ENCODE data around the gene F3.
"Not testable (repeated sequence)": the region's sequence is repeated elsewhere in the genome, so short reads cannot be mapped to it uniquely, and the experiment has no call there.

The F3 gene

DNA sequence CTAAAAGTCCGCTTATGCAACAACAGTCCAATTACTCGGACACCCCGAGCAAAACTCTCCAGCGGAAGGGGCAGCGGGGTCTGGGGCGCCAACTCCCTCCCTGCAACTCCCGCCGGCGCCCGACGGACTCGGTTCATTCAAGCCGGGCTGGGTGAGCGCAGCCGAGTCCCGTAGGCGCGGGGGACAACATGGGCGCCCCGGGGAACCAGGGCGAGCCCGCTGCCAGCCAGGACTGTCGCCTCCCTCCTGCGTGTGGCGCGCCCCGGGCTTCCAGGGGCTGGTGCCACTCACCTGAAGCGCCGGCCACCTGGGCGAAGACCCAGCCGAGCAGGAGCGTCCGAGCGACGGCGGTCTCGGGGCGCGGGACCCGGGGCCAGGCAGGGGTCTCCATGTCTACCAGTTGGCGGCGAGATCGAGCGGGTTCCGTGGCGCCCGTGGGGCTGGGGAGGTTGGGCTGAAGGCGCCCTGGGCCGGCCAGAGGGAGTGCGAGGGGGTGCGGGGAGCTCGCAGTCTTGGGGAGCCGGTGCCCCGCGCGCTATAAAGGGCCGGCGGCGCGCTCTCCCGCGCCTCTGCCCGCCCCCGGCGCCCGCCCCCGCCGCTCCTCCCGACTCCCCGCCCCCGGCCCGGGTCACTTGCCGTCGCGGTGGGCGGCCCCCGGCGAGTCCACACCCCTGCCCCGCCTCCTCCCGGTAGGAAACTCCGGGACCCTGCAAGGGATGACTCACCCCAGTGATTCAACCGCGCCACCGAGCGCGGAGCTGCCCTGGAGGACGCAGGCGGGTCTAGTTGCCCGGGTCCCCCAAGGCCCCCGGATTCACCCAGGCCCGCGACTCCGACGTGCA is at the start of gene F3:
Gene F3 (minus strand): TSS at position 514 of the 842 bp plus-strand sequence. CDS start 123 bp downstream, at position 391.
- peak; percentile 83 to 88 for DNase-seq

DNA sequence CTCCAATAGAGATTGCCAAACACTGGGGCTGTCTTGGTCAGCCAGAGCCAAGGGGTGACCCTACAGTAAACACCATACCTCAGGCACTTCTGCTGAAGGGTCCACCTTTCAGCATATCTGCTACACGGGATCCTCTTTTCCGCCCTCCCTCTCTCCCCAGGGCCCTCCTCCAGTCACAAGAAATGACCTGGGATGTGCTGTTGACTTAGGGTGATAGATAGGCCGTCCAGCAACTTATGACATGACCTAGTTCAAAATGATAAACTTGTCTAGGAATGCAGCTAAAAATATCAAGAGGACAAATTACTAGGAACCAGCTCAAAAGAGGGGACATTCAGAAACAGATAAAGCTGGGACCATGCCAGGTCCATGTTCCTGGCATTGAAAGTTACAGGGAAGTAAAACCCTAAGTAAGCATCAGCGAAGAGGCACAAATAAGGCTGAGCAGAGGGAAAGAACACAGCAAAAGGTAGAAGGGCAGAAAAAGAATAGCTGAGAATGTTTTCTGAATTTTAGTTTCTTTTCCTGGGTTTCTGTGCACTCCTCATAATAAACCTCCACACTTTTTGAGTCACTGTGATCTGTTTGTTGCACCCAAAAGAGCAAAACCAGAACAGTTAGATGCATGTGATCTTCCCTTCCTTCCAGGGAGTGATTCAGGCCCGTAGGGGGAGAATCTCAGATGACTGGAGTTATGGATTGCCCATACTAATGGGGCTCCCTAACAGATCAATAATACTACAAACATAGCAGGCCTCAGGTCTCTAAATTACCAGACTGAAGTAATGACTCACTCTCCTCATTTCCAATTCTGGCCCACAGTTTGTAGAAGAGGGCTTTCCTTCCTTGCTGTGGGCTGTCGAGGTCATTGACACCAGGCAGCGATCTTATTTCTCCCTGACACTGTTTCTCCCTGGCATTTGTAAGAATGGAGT is 48.9 kb upstream of the F3 start:
- DNase-seq, result no peak

DNA sequence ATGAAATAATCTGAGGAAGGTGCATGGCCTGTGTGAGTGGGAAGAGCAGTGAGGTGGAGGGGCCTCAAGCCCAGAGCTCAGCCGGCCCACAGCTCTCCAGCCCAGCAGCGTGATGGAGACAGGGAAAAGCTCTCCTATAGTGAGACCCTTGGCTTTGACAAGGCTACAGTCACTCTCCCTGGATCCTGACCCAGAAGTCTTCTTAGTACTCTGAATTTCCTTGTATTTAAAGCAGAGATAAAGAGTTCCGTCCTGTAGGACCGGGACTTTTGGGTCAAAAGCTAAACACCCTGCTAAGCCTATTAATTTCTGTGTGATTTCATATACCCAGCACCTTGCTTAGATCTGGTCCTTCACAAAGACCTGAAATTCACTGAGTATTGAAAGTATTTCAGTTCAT is 48.2 kb upstream of the F3 start:
- no peak for DNase-seq

DNA sequence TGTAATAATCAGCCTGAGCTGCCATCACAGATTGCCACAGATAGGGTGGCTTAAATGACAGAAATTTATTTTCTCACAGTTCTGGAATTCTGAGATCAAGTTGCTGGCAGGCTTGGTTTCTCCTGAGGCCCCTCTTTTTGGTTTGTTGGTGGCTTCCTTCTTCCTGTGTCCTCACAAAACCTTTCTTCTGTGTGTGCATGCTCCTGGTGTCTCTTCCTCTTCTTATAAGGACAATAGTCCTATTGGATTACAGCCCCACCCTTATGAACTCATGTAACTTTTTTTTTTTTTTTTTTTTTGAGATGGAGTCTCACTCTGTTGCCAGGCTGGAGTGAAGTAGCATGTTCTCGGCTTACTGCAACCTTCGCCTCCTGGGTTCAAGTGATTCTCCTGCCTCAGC is 41.0 kb upstream of the F3 start:
- no peak for DNase-seq

DNA sequence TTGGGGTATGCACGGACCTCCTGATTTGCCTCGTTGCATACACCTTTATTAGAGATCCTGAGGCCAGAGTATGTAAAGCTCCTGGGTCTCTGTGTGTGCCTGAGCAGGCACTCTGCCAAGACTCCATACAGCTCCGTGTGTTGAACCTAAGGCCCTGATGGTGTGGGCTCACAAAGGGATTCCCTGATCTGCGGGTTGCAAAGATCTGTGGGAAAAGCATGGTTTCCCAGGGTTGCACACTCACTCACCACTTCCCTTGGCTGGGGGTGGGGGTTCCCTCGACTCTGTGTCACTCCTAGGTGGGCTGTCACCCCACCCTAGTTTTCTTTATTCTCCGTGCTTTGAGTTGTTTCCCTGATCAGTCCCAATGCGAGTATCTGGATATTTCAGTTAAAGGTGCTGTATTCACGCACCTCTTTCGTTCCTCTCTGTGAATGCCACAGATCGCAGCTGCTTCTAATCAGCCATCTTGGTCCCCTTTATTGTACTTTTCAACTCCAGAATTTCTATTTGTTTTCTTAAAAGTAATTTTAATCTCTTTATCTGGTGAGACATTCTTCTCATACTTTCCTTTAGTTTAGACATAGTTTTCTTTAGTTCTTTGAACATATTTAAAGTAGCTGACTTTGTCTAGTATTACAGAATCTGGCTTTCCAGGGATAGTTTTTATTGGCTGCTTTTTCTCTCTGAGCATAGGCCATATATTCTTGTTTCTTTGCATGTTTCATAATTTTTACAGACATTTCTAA is 39.0 kb upstream of the F3 start:
- DNase-seq, result no peak

DNA sequence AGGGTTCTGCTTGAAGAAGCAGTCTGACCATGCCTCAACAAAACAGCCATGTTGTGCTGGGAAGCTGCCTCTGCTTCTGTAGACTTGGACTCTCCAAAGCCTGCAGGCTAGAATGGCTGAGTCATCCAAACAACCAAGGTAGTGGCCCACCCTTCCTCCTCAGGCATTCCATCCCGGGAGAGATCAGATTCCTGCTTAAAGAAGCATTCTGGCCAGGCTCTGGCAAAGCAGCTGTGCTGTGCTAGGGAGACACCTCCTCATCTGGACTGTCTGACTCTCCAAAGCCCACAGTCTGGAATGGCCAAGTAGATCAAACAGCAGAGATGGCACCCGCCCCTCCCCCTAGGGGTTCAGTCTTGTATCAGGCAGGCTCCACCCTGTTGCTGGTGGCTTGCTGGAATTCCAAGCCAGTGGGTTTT is 38.3 kb upstream of the F3 start:
- DNase-seq, result no peak

DNA sequence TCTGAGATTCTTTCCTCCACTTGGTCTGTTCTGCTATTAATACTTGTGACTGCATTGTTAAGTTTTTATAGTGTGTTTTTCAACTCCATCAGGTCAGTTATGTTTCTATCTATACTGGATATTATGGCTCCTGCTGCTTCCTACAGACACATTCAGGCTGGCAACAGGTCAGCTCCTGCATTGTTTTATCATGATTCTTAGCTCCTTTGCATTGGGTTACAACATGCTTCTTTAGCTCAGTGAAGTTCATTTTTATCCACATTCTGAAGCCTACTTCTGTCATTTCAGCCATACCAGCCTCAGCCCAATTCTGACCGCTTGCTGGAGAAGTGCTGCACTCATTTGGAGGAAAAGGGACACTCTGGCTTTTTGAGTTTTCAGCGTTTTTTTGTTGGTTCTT is 37.3 kb upstream of the F3 start:
- no peak for DNase-seq

DNA sequence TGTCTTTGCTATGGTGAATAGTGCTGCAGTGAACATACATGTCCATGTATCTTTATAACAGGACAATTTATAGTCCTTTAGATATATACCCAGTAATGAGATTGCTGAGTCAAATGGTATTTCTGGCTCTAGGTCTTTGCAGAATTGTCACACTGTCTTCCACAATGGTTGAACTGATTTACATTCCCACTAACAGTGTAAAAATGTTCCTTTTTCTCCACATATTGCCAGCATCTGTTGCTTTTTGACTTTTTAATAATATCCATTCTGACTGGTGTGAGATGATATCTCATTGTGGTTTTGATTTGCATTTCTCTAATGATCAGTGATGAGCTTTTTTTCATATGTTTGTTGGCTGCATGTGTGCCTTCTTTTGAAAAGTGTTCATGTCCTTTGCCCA is 32.4 kb upstream of the F3 start:
- DNase-seq, result not testable (repeated sequence)

DNA sequence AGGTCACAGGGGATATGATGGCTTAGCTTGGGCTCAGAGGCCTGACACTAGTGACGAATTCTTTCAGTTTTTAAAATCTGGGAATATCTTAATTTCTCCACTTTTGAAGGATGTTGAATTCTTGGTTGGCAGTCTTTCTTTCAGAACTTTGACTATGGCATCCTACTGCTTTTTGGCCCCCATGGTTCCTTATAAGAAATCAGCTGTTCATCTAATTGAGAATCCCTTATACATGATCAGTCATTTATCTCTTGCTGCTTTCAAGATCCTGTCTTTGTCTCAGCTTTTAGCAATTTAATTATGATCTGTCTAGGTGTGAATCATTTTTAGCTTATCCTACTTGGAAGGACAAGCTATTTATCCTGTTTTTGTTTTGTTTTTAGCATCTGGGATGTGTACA is 31.2 kb upstream of the F3 start:
- DNase-seq, result no peak

DNA sequence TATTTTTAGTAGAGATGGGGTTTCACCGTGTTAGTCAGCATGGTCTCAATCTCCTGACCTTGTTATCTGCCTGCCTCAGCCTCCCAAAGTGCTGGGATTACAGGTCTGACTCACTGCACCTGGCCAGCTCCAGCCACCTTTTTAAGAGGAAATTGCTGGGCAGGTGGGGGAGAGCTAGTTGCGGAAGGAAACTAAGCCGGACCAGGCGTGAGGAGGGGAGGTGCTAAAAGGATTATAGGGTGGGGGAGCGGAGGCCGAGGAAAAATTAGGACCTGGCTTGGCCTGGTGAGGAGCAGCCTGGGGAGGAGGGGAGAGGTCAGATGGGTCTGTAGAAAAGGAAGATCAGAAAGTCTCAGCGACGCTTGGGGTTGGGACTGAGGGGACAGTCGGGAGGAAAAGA is 29.4 kb upstream of the F3 start:
- DNase-seq, result not testable (repeated sequence)

DNA sequence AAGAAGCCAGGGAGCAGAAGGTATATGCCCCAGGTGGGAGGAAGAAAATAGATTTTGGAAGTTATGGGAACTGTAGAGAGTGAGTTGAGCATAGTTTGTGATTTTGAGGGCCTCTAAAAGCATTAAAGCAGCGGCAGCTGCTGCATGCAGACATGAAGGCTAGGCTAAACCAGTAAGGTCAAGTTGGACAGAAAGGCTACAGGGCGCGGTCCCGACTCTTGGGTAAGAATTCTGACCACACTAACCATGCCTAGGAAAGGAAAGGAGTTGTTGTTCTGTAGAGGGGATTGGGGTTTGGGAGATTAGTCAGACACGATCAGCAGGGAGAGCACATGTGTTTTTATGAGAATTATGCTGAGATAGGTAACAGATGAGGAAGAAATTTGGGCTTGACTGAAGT is 27.2 kb upstream of the F3 start:
- DNase-seq, result not testable (repeated sequence)

DNA sequence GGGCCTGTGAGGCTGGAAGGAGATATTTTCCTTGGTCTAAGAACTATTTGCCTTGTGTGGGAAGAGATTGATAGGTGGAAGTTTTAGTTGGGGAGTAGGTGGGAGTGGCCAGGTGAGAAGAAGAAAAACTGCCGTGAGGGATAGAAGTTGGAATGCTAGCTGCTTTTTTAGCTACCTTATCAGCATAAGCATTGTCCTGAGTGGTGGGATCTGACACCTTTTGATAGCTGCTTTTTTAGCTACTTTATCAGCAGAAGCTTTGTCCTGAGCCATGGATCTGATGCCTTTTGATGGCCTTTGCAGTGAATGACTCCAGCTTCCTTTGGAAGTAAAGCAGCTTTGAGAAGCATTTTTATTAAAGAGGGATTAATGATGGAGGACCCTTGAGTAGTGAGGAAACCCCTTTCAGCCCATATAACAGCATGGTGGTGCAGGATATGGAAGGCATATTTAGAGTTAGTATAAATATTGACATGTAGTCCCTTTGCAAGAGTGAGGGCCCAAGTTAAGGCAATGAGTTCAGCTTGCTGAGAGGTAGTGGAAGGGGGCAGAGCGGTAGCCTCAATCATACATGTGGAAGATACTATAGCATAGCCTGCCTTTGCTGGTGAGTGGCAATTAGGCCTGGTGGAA is 26.5 kb upstream of the F3 start:
- DNase-seq, result not testable (repeated sequence)

DNA sequence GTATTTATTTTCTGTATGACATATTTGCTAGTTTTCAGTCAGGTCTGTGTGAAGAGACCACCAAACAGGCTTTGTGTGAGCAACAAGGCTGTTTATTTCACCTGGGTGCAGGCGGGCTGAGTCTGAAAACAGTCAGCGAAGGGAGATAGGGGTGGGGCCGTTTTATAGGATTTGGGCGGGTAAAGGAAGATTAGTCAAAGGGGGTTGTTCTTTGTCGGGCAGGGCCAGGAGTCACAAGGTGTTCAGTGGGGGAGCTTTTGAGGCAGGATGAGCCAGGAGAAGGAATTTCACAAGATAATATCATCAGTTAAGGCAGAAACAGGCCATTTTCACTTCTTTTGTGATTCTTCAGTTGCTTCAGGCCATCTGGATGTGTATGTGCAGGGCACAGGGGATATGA is 24.9 kb upstream of the F3 start:
- not testable (repeated sequence) for DNase-seq

DNA sequence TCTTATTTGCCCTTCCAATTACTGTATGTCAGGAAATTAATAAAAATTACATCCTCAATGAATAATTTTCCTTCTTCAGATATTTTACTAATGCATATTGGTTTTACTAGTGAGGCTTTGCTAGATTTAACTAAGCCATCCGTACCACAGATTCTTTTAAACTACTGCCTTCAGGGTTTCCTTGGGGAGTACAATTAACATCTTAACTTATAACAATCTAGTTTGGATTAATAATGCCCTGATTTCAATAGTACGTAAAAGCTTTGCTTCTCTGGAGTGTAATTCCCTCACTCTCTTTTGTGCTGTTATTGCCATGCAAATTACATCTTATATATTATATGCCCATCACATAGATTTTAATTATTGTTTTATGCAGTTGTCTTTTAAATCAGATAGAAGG is 24.3 kb upstream of the F3 start:
- no peak for DNase-seq

DNA sequence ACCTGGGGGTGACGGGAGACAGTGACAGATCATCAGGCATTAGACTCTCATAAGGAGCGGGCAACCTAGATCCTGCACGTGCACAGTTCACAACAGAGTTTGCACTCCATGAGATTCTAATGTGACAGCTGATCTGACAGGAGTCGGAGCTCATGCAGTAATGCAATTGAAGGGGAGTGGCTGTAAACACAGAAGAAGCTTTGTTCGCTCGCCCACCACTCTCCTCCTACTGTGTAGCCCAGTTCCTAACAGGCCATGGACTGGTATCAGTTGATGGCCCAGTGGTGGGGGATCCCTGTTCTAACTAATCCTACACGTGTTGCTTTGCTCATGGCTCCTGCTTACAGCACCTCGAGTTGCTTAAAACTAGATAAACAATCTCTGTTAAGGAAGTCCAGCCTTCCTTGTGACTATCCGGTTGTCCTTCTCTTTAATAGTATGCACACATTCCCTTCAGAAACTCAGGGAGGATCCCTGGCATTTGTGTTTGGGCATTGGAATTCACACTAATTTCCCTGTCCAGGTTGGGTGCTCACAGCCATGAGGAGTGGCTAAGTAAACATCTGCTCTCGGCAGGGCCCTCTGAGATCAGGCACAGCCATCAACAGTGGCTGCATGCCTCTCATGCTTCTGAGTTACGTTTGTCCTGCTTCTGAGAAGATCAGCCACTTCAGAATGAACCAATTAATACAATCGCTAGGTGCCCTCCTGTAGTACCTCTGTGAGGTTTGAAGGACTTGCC is 21.1 kb upstream of the F3 start:
- DNase-seq, result no peak

DNA sequence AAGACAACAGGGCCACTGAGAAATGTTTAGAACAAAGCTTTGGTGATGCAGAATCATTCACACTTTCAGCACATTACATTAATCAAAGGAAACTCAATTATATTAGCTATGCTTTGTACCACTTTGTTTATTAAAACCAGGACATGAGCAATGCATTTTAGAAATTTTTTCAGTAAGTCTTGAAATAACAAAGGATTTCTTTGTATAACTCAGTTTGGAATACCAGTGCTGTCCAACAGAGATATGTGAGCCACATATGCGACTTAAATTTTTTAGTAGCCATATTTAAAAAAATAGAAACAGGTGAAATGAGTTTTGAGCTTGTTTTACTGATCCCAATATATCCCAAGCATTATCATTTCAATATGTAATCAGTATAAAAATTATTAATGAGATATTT is 18.8 kb upstream of the F3 start:
- DNase-seq, result no peak

DNA sequence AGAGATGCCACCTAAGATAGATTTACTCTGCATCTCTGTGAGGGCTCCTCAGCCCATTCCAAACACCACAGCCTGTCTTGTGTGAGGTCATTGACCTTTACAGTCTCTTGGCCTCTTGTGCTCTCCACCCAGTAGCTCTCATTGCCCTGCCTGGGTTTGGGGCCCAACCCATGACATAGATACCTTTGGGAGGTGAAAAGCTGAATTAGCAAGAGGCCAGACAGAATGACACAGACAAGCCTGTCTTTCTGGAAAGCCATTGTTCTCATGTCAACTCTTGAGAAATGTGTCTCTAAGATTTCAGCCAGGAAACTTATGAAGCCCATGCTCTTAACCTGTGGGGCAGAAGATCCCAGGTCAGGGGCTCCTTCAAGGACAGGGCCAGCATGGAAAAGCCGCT is 18.4 kb upstream of the F3 start:
- DNase-seq, result no peak

DNA sequence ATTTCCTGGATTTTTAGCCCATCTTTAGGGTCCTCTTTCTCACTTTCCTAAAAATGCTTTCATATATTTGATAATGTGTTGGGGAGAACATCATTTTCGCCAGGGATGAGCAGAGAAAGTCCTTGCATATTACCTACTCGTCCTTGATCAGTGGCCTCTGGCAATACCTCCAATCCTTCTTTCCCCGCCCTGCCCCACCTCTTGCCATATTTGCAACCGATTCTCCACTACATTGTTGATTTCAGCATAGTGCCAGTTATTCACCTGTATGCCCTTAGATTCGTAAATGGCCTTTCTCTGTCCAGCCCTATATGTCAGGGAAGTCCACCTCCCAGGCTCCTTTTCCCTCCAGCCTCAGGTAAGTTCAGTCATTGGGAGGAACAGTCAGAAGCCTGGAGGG is 13.5 kb upstream of the F3 start:
- no peak for DNase-seq

DNA sequence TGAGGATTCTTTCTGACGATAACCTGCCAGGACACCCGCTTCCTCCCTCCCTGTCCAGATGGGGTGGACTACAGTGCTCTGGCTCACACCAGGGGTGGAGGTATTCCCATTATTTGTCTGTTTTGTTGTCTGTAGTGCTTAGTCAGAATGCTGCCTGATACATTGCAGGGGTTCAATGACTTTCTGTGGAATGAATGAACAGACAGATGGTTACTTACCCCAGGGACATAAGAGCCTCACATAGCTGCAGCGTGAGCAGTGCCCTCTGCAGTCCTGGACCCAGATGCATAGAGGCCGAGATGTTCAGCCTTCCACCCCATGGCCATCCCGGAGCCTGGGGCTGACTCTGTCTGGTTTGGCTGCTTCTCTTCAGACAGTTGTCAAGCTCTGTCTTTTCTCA is 13.0 kb upstream of the F3 start:
- DNase-seq, result no peak

DNA sequence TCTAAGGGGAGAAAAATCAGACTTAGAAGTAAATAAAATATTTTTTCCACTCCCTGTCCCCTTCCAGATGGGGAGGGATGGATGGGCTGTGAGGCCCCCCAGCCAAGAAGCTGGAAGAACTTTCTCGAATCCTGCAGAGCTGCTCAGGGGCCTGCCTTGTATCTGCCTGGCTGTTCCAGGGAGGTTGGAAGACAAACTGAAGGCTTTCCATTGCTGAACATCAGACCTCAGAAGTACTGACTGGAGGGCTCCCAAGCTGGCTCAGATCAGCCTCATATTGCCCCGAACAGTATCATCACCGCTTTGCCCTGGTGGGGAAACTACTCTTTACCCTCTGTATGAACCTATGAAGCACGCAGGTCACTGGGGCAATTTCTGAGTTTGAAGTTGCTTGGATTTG is 12.4 kb upstream of the F3 start:
- no peak for DNase-seq

DNA sequence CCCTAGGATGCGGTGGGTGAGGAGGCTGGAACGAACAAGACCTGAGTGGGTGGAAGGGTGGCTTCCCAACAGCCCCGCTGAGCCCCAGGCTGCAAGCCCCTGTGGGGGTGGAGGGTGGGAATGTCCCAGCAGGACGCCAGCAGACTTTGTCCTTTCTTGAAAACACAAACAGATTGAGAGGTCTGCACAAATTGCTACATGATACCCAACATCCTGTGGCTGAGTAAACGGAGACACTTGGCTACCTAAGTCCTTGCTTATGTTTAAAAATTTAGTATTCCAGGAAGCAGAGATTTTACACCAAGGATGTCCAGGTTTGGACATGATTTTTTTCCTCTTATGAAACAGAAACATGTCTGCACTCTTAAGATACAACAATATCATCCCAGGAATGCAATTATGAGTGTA is 11.8 kb upstream of the F3 start:
- no peak for DNase-seq

DNA sequence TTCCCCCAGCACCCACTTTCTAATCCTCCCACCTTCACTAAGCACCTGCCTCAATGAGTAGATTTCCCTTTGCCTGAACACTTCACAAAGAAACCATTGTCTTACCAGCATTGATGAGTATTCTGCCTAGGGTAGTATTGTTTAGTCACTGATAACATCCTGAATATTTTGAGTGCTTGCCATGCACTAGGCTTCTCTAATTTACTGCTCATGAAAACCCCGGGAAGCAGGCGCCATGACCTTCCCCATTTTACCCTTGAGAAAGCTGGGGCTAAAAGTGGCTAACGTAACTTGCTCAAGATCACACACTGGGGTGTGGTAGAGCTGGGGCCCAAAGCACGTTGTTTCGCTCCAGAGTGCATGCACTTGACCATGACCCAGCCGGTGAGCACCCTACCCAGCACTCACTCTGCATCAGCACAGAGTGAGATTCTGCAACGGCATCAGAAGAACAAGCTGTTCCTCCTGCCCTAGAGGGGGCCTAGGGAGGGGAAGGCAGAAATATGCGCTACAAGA is 10.6 kb upstream of the F3 start:
- no peak for DNase-seq
